H1 (cell line): Measurements from ENCODE around the gene GBGT1. TPM values are rescaled to one million over a fixed set of nuclear protein-coding genes. Genes with fewer than 3 reads are reported as not detected.

Source experiments
- CTCF ChIA-PET: fragments of 300-600 bp; sonication (Branson Sonifier 250); formaldehyde crosslinking; loops from one replicate; lab custom pipeline; 2021; ENCODE audit not compliant: partially characterized antibody; lab: Charles Lee
- POLR2A ChIA-PET: fragments of 300-600 bp; sonication (Branson Sonifier 250); formaldehyde crosslinking; loops from one replicate; lab custom pipeline; 2021; ENCODE audit warnings: inconsistent platforms; ENCODE audit not compliant: partially characterized antibody; lab: Charles Lee
- DNase-seq, 2 experiments: peaks; one replicate each; pipeline versions ENCODE4 v3.0.0 to v3.0.0-alpha.2; 2010 to 2022; ENCODE audit warnings: low spot score in 2 of 2, low read depth in 1 of 2, mixed read lengths in 1 of 2
- FAIRE-seq: peaks from 2 replicates; lab custom pipeline; 2011; peaks lifted over from hg19 to GRCh38; lab: Jason Lieb, UNC
- H2AFZ ChIP-seq: 2 replicates; pipeline ENCODE4 v1.8.1; 2012; ENCODE audit warnings: low read length, inconsistent platforms
- H2AK5ac ChIP-seq: 2 replicates; pipeline ENCODE4 v1.6.1; 2013; ENCODE audit warnings: low read depth, low read length
- H2BK120ac ChIP-seq: replicated peaks from 2 replicates; pipeline ENCODE3; 2013; ENCODE audit warnings: low read depth, low read length, inconsistent platforms
- H2BK12ac ChIP-seq: 2 replicates; pipeline ENCODE4 v1.6.1; 2013; ENCODE audit warnings: low read depth, low read length
- H2BK15ac ChIP-seq: 2 replicates; pipeline ENCODE4 v1.6.1; 2013; ENCODE audit warnings: low read length
- H2BK20ac ChIP-seq: 2 replicates; pipeline ENCODE4 v1.6.1; 2013; ENCODE audit warnings: low read length
- H2BK5ac ChIP-seq: 2 replicates; pipeline ENCODE4 v1.6.1; 2013; ENCODE audit warnings: low read depth, low read length
- H3K14ac ChIP-seq: 2 replicates; pipeline ENCODE4 v1.6.1; 2013; ENCODE audit warnings: inconsistent platforms; ENCODE audit not compliant: insufficient read length
- H3K18ac ChIP-seq: 2 replicates; pipeline ENCODE4 v1.6.1; 2013; ENCODE audit warnings: low read length; ENCODE audit errors: extremely low read depth
- H3K23ac ChIP-seq: 2 replicates; pipeline ENCODE4 v1.6.1; 2013; ENCODE audit warnings: inconsistent platforms; ENCODE audit not compliant: insufficient read length
- H3K23me2 ChIP-seq: 2 replicates; pipeline ENCODE4 v1.6.1; 2013; ENCODE audit warnings: low read depth, low read length
- H3K27ac ChIP-seq: 2 replicates; pipeline ENCODE4 v1.6.1; 2011; ENCODE audit warnings: low read depth, low read length, inconsistent platforms
- H3K27me3 ChIP-seq, 4 experiments: replicated peaks in 1 of 4; 1 replicate in 1 of 4; 2 replicates in 3 of 4; pipeline versions ENCODE4 v1.6.1 to v1.8.1; 2011 to 2013; ENCODE audit warnings: low read length in 3 of 4, mild to moderate bottlenecking in 3 of 4, inconsistent platforms in 2 of 4, mixed read lengths in 2 of 4, moderate library complexity in 1 of 4; ENCODE audit not compliant: control insufficient read depth in 3 of 4, insufficient read depth in 3 of 4; ENCODE audit errors: extremely low read depth in 1 of 4
- H3K36me3 ChIP-seq, 4 experiments: 2 replicates each; pipeline versions ENCODE4 v1.6.1 to v1.8.1; 2011 to 2013; ENCODE audit warnings: mild to moderate bottlenecking in 4 of 4, low read length in 3 of 4, moderate library complexity in 2 of 4, control low read depth in 1 of 4, inconsistent platforms in 1 of 4; ENCODE audit not compliant: insufficient read depth in 4 of 4, control insufficient read depth in 2 of 4
- H3K4ac ChIP-seq: replicated peaks from 2 replicates; pipeline ENCODE3; 2013; ENCODE audit warnings: low read length, low read depth, mixed read lengths, inconsistent platforms; ENCODE audit not compliant: insufficient read length
- H3K4me1 ChIP-seq, 4 experiments: replicated peaks in 1 of 4; 1 replicate in 1 of 4; 2 replicates in 3 of 4; pipeline versions ENCODE4 v1.6.1 to v1.8.1; 2011 to 2013; ENCODE audit warnings: low read length in 3 of 4, inconsistent platforms in 2 of 4, mixed read lengths in 1 of 4; ENCODE audit not compliant: insufficient read depth in 4 of 4, control insufficient read depth in 3 of 4
- H3K4me2 ChIP-seq, 2 experiments: 2 replicates each; pipeline versions ENCODE4 v1.6.1 to v1.8.1; 2011 to 2013; ENCODE audit warnings: low read depth in 2 of 2, low read length in 2 of 2, control low read depth in 1 of 2, inconsistent platforms in 1 of 2, mild to moderate bottlenecking in 1 of 2; ENCODE audit not compliant: insufficient read depth in 1 of 2
- H3K4me3 ChIP-seq, 4 experiments: fragments of 200-600, 300-600 bp in 1 of 4; sonication (generic), shearing (Covaris generic), sonication (Bioruptor Twin) in 1 of 4; 2 replicates each; pipeline versions ENCODE4 v1.5.1 to v1.8.1; 2011 to 2016; ENCODE audit warnings: low read length in 4 of 4, low read depth in 3 of 4, control low read depth in 2 of 4, inconsistent platforms in 2 of 4, mild to moderate bottlenecking in 2 of 4, mixed read lengths in 1 of 4, moderate library complexity in 1 of 4; ENCODE audit not compliant: insufficient read depth in 2 of 4; ENCODE audit errors: extremely low read depth in 1 of 4
- H3K56ac ChIP-seq: replicated peaks from 2 replicates; pipeline ENCODE3; 2013; ENCODE audit warnings: low read depth, mild to moderate bottlenecking, mixed read lengths, low read length, inconsistent platforms; ENCODE audit not compliant: insufficient read length
- H3K79me1 ChIP-seq: 2 replicates; pipeline ENCODE4 v1.6.1; 2013; ENCODE audit warnings: low read depth, low read length, control low read depth
- H3K79me2 ChIP-seq, 2 experiments: 2 replicates each; pipeline versions ENCODE4 v1.6.1 to v1.8.1; 2012 to 2013; ENCODE audit warnings: low read length in 2 of 2, mild to moderate bottlenecking in 2 of 2, inconsistent platforms in 1 of 2; ENCODE audit not compliant: insufficient read depth in 2 of 2, control insufficient read depth in 1 of 2
- H3K9ac ChIP-seq, 4 experiments: replicated peaks in 1 of 4; 1 replicate in 1 of 4; 2 replicates in 3 of 4; pipeline versions ENCODE4 v1.6.1 to v1.8.1; 2011 to 2013; ENCODE audit warnings: low read depth in 3 of 4, low read length in 3 of 4, control low read depth in 2 of 4, mild to moderate bottlenecking in 2 of 4, moderate library complexity in 2 of 4, inconsistent platforms in 1 of 4; ENCODE audit errors: extremely low read depth in 1 of 4
- H3K9me3 ChIP-seq, 2 experiments: 2 replicates each; pipeline versions ENCODE4 v1.6.1 to v1.8.1; 2012 to 2013; ENCODE audit warnings: mild to moderate bottlenecking in 2 of 2, moderate library complexity in 2 of 2, control low read depth in 1 of 2, inconsistent platforms in 1 of 2, low read depth in 1 of 2, low read length in 1 of 2, mixed read lengths in 1 of 2; ENCODE audit not compliant: insufficient read depth in 2 of 2
- H4K20me1 ChIP-seq, 2 experiments: replicated peaks in 1 of 2; 2 replicates each; pipeline versions ENCODE3 to v1.8.1; 2011 to 2013; ENCODE audit warnings: inconsistent platforms in 2 of 2, low read length in 2 of 2, mild to moderate bottlenecking in 1 of 2; ENCODE audit not compliant: insufficient read depth in 2 of 2, control insufficient read depth in 1 of 2
- H4K5ac ChIP-seq: 2 replicates; pipeline ENCODE4 v1.6.1; 2013; ENCODE audit warnings: low read length, low read depth, mixed read lengths, inconsistent platforms; ENCODE audit not compliant: insufficient read length
- H4K8ac ChIP-seq: 2 replicates; pipeline ENCODE4 v1.8.0; 2013; ENCODE audit warnings: mild to moderate bottlenecking, moderate library complexity, low read length, inconsistent platforms; ENCODE audit not compliant: insufficient read depth; ENCODE audit errors: extremely low read depth
- H4K91ac ChIP-seq: replicated peaks from 2 replicates; pipeline ENCODE3; 2013; ENCODE audit warnings: low read length, mixed read lengths, inconsistent platforms; ENCODE audit not compliant: insufficient read length
- CBX5 ChIP-seq: fragments of 300-800, 300-1000 bp; sonication (generic); IDR thresholded peaks from 2 replicates; pipeline ENCODE4 v1.7.1; 2016; ENCODE audit warnings: antibody characterized with exemption, low read length, low read depth
- CEBPB ChIP-seq: IDR thresholded peaks from 2 replicates; pipeline ENCODE4 v1.6.1; 2012; ENCODE audit warnings: low read depth, low read length
- CHD1 ChIP-seq: IDR thresholded peaks from 2 replicates; pipeline ENCODE4 v1.6.1; 2012; ENCODE audit warnings: low read depth, low read length, improper control_type of control experiment
- CREB1 ChIP-seq: IDR thresholded peaks from 2 replicates; pipeline ENCODE4 v1.6.1; 2012; ENCODE audit warnings: inconsistent platforms
- KDM1A ChIP-seq: fragments of 200-600, 300-600 bp; sonication (generic); IDR thresholded peaks from 2 replicates; pipeline ENCODE4 v1.7.1; 2016; ENCODE audit warnings: mild to moderate bottlenecking, low read length, borderline replicate concordance
- KDM4A ChIP-seq: IDR thresholded peaks from one replicate; pipeline ENCODE4 v1.7.1; 2012; ENCODE audit warnings: low read depth, mild to moderate bottlenecking, moderate library complexity, low read length, inconsistent platforms; ENCODE audit not compliant: severe bottlenecking
- KDM5A ChIP-seq: fragments of 200-600 bp; IDR thresholded peaks from 2 replicates; pipeline ENCODE4 v1.7.1; 2012; ENCODE audit warnings: mild to moderate bottlenecking, low read length, inconsistent platforms, mixed read lengths
- MAFK ChIP-seq: IDR thresholded peaks from 2 replicates; pipeline ENCODE4 v1.6.1; 2012; ENCODE audit warnings: low read depth, mild to moderate bottlenecking, improper control_type of control experiment, low read length
- PHF8 ChIP-seq: fragments of 200-600 bp; sonication (generic); conservative IDR thresholded peaks from 2 replicates; pipeline ENCODE4 v1.7.1; 2012; ENCODE audit warnings: low read depth, mild to moderate bottlenecking, inconsistent platforms, low read length, moderate library complexity
- RFX5 ChIP-seq: IDR thresholded peaks from 2 replicates; pipeline ENCODE4 v1.6.1; 2011; ENCODE audit warnings: low read depth, low read length, improper control_type of control experiment, borderline replicate concordance
- TAF1 ChIP-seq: IDR thresholded peaks from 2 replicates; pipeline ENCODE4 v1.6.1; 2011; ENCODE audit warnings: mild to moderate bottlenecking, low read depth, low read length
- TEAD4 ChIP-seq: IDR thresholded peaks from 2 replicates; pipeline ENCODE4 v1.6.1; 2012; ENCODE audit warnings: low read depth, low read length, inconsistent platforms, mixed read lengths
- WGBS, 2 experiments: shearing (Covaris generic) in 1 of 2; methylation state at CpG; one replicate each; pipeline versions ENCODE4 v1.1.6 to v1.1.7; 2013 to 2015; ENCODE audit warnings: low lambda C conversion rate in 2 of 2, mixed read lengths in 2 of 2, inconsistent platforms in 1 of 2, low coverage in 1 of 2, missing lambda C conversion rate in 1 of 2; ENCODE audit not compliant: insufficient replicate concordance in 2 of 2, insufficient coverage in 1 of 2, insufficient read length in 1 of 2; ENCODE audit errors: extremely low coverage in 1 of 2, missing lambda C conversion rate in 1 of 2; 5-methylcytosine and 5-hydroxymethylcytosine counted together
- polyA plus RNA-seq, 7 experiments: library from polyadenylated mRNA; depleted of rRNA in 3 of 7; stranded (reverse) in 5 of 7; unstranded in 2 of 7; fragments of >200 nt in 5 of 7; fragments of 200-250 nt in 2 of 7; gene quantifications; 1 replicate in 5 of 7; 2 replicates in 1 of 7; 4 replicates in 1 of 7; pipeline versions ENCODE4 v1.2.1 to v1.2.3, GENCODE V29; 2011 to 2013; ENCODE audit warnings: missing spikeins in 2 of 7, mixed read lengths in 2 of 7
- total RNA-seq: library from RNA; stranded (reverse); fragmentation: NEBNext Ultra II Directional; extraction: Animal tissue kit (Norgen Biotek cat#: 25700); gene quantifications from 2 replicates; pipeline ENCODE4 v1.2.1, GENCODE V29; 2021
- TF ChIP-seq, protein P1 (sequence below): IDR thresholded peaks from 2 replicates; pipeline ENCODE4 v1.6.1; 2011; ENCODE audit warnings: low read length, improper control_type of control experiment

The GBGT1 gene
- total and polyA plus RNA-seq, 2 of the 8 experiments (the other 6 are each of a cell fraction or from before 2014, with no cell fraction given), result 7.1 to 9.7 TPM

- H3K79me1 ChIP-seq, result peaks cover 3% of the 10 kb centered on the region
- no peak overlapping the region for H3K23ac ChIP-seq
- no peak overlapping the region for H3K4me3 ChIP-seq
- H3K79me2 ChIP-seq, result no peaks in the 10 kb centered on the region; a peak in 1 of 4 replicates
- no peak overlapping the region for H2BK15ac ChIP-seq
- H4K20me1 ChIP-seq, result peaks cover 12 to 37% of the 10 kb centered on the region in 2 experiments
- no peak overlapping the region for H2BK120ac ChIP-seq
- H2AK5ac ChIP-seq, result no peak overlapping the region
- H4K91ac ChIP-seq, result no peak overlapping the region
- CTCF ChIA-PET, result interaction anchor here (0.6 to 6.2 kb wide), 3 partner anchors 14 to 118 kb away, joined by 3 to 67 read pairs (median 3); no protein-coding TSS in a partner anchor
- peaks cover 0 to 13% (median 10%) of the 10 kb centered on the region in 4 experiments; a peak in 5 of 7 replicates for H3K4me1 ChIP-seq
- 88% methylated on average over 10 of the region's 10 CpGs; no CpG with 5 or more reads in 1 of the 2 experiments for WGBS, 2 experiments
- no peak overlapping the region for H4K5ac ChIP-seq
- no peak overlapping the region for H4K8ac ChIP-seq
- no peaks in the 10 kb centered on the region; a peak in 1 of 7 replicates for H3K27me3 ChIP-seq
- H3K18ac ChIP-seq, result no peak overlapping the region
- POLR2A ChIA-PET, result no interaction called here
- H3K23me2 ChIP-seq, result no peaks in the 10 kb centered on the region
- DNase-seq (no peak), FAIRE-seq (no peak)
- H2BK5ac ChIP-seq, result no peak overlapping the region
- no peak overlapping the region for H2BK12ac ChIP-seq
- no peak overlapping the region for H3K9ac ChIP-seq
- no peak overlapping the region for H3K14ac ChIP-seq
- H2AFZ ChIP-seq, result no peak overlapping the region
- no peak overlapping the region for H2BK20ac ChIP-seq
- no peak overlapping the region for H3K27ac ChIP-seq
- no peaks in the 10 kb centered on the region for H3K36me3 ChIP-seq
- H3K4ac ChIP-seq, result no peak overlapping the region
- no peak overlapping the region for H3K56ac ChIP-seq
- H3K9me3 ChIP-seq, result no peaks in the 10 kb centered on the region
- H3K4me2 ChIP-seq, result no peak overlapping the region
- TF ChIP-seq KDM5A, result no peak
- no peak for TF ChIP-seq PHF8
- no peak for TF ChIP-seq RFX5
- no peak for TF ChIP-seq CBX5
- no peak for TF ChIP-seq TEAD4
- TF ChIP-seq KDM1A, result no peak
- TF ChIP-seq CHD1, result no peak
- TF ChIP-seq, protein P1, sequence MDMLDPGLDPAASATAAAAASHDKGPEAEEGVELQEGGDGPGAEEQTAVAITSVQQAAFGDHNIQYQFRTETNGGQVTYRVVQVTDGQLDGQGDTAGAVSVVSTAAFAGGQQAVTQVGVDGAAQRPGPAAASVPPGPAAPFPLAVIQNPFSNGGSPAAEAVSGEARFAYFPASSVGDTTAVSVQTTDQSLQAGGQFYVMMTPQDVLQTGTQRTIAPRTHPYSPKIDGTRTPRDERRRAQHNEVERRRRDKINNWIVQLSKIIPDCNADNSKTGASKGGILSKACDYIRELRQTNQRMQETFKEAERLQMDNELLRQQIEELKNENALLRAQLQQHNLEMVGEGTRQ, result no peak
- TF ChIP-seq CEBPB, result no peak
- TF ChIP-seq TAF1, result no peak
- no peak for TF ChIP-seq MAFK
- no peak for TF ChIP-seq KDM4A
- TF ChIP-seq CREB1, result no peak
Measured at GRCh38 chr9:133130685-133131244, 32.9 kb downstream of the GBGT1 start.
